Hematopoietic multipotent progenitor cell treated with erythropoietin and hydrocortisone succinate and interleukin-3 and kit ligand, for 6 days (in vitro differentiated cells): Measurements from ENCODE around the gene ISG20L2.

ENCODE experiments used
- DNase-seq: peaks from one replicate; pipeline ENCODE4 v3.0.0-alpha.2; 2015

ISG20L2 gene

DNA sequence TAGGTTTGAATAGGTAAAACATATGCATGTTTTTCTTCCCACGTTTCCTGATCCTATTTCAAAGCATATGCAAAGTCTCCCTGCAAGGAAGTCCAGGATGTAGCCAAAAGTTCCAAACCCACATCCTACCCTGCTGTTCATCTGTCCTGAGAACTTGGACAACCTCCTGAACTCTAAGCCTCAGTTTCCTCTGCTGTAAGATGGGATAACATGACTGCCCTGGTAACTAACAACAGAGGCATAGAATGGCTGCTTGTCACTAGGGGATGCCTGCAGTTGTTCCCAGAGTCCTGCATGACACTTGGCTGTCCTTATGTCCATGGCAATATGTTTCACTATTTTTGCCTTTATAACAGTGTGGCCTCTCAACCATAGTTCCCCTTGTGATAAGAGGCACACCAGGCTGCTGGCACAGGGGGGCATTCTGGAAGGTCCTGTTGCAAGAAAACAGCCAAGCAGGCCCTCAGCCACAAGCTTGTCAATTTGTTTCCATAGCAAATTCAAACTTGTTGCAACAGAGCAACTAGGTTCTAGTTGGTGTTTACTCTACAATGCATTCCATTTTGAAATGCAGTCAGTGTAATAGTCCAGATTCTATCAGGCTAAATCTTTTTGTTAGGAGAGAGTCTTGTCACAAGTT is 24.4 kb upstream of the ISG20L2 start:
- DNase-seq = peak; percentile 69

DNA sequence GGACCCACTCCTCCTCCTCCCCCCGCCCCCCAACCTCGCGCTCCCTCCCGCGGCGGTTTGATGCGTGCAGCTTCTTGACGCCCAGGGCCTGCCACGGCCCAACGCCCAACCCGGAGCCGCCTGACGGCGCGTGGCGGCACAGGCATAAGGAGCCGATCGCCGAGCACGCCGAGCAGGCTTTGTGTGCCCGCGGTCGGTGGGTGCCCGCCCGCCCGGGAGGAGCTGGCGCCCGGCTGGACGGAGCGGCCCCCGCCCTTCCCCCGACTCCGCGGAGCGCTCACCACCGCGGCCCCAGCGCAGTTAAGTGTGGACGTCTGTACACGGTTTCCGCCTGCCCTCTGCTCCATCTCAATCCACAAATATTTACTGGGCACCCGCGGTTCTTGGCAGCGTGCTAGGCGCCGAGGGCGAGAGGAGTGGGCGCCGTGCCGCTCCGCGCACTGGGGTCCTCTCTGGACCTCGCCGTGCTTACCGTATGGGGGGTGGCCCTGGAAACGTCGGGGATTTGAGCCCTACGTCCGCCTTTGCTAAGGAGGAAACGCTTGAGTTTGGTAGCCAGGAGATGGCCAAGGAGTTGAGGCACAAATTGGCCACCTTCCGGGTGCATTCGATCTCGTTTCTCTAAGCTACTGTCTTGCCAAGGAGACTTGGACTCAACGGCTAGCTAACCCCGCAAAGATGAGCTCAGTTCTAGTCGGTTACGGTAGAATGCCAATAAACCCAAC is 23.4 kb upstream of the ISG20L2 start:
- peak; percentile 97 for DNase-seq

DNA sequence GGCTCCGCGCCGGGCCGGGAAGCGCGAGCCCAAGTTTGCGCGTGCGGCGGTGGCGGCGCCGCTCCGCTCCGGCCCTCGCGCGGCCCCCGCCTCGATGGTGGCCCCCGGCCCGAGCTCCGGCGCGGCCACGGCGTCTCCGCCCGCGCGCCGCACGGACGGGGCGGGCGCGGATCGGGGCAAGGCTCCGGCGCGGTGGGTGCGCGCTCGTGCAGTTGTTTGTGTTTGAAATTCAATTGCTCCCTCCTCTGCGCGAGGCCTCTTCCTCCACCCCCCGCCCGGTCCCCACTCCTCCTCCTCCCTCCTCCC is 22.8 kb upstream of the ISG20L2 start, which contains the start of gene HDGF:
HDGF (minus strand) TSS at position 225 of the 306 bp plus-strand sequence. CDS start 246 bp downstream, outside the sequence.
- no peak for DNase-seq

DNA sequence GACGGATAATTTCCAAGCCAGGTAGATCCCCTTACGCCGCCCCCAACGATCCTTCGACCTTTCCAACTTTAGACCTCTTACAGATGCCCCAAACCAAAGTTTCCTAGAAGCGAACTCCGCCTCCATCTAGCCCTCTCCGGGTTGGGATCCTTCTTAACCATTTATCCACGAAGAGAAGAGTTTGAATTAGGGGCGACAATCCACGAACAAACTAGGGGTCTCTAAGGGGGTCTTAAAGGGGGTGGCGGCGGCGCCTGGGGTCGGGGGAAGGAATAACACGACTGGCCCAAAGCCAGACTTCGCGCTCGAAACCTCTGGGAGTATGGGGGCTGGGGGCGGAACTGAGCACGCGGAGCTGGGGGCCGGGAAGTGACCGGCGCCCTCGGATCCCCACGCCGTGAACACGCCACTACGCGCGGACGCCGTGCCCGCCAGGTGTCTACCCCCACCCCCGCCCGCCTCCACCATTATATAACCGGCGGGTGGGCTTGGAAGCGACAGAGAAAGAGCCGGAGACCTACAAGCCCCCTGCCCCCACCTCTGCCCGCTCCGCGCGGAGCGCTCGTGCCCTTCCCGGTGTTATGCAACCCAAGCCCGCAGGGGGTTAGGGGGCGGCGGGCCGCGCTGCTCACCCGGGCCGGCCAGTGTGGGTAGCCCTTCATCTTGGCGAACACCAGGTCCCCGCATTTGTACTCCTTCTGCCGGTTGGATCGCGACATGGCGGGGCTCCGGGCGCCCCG is 22.3 kb upstream of the ISG20L2 start:
- DNase-seq = peak; percentile 50

DNA sequence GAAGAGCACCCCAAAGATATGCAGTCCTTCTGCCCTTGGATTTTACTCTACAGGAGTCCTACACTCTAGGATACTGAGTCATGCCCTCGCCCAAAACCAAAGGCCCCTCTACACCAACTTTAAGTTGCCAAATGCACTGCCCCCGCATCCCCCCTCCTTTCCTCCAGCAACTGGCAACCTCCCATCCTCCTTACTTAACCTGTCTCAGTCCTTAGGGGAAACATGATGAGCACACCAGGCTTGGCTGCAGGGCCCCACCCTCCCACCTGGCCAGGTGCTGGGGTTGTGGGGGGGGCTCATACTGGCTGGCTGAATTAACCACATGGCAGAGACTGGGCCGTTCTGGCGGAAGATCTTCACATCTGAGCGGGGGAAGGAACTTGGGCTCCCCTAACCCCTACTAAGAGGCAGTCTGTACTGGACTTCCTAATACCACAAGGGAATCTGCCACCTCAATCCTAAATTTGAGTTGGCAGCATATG is 21.7 kb upstream of the ISG20L2 start:
- peak; percentile 78 for DNase-seq

DNA sequence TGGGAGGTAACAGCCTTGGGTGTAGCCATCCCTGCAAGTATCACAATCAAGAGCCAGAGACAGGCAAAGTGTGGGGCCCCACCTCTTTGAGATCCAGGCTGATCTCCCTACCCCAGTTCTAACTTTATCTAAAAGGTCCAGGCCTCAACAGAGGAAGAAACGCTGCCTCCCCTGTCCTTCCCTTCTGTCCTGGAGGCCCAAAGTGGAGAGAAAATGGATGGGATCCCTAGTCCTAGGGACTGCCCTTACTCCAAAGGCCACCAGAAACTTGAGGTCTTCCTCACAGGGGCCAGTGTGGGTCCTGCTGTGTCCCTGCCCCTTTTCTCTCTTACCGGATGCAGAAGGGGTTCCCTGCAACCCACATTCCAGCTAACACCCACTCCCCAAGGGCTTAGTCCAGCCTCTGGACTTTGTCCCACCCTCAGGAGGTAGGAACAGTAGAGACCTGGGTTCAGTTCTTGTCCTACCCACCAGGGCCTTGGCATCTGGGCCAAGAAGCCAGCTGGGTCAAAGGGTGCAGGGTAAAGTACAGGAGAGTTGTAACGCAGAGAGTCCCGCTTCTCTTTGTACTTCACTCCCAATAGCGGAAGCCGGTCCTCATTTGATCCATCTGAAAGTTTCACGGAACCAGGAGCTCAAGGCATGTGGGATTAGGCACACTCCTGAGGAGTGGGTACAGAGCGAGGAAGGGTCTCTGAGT is 21.0 kb upstream of the ISG20L2 start:
- peak; percentile 87 for DNase-seq

DNA sequence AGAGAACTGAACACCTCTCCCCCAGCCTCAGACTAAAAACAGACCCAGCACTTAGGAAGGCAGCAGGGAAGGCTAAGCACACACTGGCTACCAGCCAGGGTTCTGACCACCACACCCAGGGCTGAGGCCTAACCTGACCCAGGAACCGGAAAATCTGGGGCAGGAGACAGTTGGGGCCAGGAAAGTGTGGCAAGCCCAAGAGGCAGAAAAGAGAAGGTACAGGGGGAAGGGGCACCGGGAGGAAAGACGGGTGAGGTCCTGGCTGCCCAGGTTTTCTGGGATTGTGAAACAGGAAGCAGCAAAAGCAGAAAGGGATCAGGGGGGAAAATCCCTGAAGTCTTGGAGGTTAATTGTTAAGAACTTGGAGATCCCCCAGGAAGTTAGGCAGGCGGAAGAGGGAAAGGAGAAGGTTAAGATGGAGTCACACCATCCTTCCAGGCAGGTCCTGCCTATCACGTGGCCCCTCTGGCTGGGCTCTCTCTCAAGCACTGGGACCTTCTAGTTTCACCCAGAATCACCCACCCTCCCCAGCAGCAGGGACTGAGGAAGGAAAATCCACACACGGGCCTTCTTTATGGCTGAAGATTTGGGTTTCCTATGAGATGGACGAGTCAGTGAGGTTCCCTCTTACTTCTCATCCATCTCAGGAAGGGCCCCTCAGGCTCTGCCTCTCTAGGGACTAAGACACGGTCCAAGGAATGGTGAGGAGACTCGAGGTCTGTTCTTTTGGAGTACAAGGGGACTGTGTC is 20.3 kb upstream of the ISG20L2 start:
- peak; percentile 82 for DNase-seq

DNA sequence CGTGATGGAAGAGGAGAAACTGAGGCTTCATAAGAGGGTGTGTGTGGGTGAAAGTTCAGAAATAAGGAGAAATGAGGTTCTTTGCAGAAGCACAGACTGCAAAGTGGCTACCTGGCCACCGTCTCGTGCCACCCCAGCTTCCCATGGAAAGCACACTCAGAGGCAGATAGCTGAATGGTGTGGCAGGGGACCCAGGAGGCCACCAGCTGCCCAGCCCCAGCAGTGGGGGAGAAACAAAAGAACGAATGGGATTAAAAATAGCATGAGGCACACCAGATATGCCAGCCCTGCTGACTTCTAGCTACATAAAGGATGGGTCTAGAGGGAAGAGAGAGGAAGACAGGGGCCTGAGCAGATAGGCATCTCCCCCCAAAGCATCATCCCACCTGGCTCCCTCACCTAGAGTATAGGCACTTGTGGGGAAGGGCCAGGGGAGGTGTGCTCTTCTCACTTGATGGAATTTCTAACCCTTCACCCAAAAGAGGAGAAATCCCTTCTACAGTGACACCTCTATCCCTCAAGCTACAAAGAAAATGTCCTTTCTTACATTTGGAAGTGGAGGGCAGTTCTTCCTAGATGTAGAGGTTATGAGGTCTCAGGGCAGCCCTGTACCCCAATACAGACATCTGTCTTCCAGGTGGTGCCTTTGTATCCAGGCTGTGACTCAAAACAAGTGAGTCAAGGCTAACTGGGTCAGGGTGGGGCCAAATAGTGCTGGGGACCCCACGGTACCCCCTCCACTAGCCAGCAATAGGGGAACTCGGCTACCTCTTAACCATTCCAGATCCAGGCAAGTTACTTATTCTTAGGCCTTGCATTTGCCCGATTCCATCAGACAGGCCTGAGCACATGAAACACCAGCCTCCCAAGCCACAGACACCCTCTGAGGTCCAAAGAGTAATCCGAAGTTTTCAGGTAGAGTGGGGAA is 19.4 kb upstream of the ISG20L2 start:
- DNase-seq = no peak

DNA sequence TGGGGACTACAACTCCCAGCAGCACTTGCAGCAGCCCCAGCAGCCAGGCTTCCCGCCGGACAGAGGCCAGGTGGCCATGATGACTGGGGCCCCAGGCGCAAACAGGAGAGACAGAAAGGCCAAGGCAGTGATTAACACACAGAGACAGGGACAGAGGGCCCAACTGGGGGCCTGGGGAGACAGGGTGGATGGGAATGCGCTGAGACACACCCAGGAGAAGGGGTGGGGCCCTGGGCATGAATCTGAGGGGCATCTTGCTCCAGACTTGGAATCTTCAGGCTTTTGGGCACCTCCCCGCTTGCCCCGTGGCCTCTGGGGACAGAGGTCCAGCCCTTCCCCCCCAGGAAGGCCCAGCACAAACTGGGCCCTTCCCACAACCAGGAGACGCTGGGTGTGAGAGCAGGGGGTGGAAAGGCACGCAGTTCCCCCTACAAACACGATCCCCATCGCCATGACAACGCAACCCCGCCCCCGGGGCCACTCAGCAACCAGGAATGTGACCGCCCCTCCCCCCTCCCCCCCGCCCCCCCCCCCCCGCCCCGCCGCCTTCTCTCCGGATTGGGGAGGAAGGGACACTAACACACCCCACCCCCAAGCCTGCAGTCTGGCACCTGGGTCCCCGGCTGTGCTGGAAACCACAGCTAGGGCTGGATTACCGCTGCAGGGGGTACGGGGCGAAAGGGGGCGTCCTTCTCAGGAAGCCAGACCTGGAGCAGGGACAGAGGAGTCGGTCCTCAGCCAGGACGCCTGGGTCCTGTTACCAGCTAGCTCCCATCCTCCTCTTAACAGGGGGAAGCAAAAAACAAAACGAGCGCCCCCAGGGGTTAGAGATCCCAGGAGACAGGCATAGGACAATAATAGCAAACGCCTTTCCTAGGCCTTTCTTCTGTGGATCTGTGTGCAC is 18.4 kb upstream of the ISG20L2 start:
- DNase-seq = peak; percentile 81

DNA sequence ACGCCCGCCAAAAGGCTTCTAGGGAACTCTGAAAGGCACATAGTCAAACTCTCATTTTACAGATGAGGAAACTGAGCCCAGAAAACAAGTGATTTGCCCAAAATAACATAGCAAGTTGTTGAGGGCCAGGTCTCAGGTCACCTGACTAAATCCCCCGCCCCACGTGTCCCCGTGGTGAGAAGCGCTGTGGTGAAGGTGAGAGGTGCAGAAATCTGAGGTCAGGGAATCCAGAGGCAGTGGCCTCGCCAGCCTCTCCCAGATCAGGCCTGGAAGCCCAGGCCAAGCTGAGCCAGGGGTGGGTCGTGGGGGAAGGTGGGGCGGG is 17.8 kb upstream of the ISG20L2 start:
- DNase-seq = no peak

DNA sequence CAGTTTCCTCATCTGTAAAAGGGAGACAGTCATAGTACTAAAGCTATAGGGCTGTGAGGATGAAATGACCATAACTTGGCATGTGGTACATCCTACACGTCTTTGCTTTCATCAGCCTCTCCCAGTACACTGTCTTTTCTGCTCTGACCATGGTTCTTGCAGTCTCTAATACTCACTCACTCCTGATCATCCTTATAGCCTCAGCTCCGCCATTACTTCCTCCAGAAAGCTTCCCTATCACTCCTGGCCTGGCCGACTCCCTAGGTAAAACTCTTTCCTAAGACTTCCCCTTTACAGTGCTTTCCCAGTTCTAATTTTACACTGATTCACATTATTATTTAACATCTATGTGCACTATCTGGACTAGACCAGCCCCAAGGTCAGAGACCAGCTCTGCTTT is 17.3 kb upstream of the ISG20L2 start:
- no peak for DNase-seq

DNA sequence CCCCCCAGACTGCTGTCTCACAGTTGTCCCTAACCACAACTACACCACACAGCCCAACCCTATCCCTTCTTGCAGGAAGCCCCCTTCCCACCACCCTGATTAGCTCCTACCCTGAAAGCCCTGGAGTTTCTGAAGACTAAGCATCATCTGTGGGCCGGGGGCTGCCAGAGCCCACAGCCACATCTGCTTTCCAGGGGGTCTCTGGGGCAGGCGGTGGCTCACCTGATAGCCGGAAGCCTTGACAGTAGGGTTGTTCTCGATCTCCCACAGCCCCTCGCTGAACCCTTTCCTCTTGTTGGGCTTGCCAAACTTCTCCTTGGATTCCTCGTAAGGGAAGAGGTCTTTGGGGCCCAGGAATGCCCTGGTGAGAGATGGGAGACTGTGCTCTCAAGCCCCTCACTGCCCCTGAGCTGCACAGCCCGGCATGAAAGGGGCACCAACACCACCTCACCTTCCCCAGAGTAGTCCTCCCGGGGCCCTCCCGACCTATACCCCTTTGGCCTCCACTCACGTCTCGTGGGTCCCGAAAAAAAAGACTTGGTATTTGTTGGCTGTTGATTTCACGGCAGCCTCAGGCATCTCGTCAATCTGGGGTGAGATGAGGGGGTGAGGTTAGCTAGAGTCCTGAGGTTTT is 16.3 kb upstream of the ISG20L2 start:
- no peak for DNase-seq

DNA sequence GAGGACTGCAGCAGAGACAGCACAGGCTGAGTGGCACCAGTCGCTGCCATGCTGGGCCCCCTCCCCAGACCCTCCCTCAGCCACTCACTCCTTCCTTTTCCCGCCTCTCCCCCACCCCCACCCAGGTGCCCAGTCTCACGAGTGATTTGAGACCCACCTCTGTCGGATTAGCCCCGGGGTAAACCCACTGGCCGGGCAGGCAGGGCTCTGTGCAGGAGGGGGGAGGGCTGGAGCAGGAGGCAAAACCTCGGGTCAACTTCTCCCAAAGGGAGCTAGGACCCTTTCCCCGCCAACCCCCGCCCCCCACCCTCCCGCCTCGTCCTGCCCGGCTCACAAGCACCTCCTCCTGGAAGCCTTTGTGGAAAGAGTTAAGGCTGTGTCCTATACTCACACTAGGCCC is 15.8 kb upstream of the ISG20L2 start:
- DNase-seq = no peak

DNA sequence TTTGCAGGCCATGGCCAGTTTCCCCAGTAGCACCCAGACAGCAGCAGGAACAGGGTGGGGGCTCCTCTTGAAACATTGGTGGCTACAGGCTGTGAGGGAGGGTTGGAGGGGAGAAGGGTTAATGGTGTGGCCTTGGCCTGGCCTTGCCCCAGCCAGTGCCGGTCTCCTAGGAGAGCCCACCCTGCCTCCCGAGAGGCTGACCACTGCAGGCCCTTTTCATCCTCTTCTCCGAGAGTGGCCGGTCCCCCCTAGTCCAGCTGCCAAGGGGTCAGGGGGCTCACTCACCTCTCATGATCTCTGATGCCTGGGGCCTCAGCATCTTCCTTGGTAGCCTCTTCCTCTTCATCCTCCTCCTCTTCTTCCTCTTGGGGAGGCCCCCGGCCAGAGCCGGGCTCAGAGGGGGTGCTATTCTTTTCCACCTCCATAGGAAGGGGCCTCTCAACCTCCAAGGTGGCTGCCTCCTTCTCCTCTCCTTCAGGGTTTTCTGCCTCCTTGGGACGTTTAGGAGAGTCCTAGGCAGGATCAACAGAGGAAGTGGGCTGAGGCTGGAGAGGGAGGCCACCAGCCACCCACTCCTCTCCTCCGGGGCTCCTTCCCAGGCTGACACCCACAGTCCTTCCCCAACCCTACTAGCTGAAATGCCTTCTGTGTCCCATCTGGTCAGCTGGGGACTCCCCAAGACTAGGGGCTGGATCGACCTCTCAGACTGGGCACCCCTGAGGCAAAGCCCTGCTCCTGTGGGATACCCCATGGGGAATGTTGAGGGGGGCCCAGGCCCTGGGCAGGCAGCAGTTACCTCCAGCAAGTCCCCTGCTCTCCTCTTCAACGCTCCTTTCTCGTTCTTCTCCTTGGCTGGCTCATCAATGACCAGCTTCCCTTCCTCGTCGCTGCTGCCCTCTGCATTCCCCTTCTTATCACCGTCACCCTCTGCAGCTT is 15.1 kb upstream of the ISG20L2 start:
- no peak for DNase-seq

DNA sequence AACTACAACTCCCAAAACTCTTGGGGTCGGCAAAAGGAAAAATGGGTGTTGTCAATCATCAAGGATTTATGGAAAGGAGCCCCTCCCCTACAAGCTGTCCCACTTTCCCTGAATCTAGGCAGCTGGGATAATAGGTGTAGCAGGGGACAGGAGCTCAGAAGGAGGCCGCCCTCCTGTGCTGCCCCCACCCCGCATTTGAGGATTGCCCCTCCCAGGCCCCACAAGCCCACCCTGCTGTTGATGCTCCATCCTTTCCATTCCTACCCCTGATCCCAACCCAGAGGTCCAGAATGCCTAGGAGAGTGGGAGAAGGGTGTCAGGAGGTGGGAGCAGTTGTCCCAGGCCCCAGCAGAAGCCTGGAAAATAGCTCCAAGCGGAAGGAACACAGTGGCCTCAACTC is 14.2 kb upstream of the ISG20L2 start:
- no peak for DNase-seq

DNA sequence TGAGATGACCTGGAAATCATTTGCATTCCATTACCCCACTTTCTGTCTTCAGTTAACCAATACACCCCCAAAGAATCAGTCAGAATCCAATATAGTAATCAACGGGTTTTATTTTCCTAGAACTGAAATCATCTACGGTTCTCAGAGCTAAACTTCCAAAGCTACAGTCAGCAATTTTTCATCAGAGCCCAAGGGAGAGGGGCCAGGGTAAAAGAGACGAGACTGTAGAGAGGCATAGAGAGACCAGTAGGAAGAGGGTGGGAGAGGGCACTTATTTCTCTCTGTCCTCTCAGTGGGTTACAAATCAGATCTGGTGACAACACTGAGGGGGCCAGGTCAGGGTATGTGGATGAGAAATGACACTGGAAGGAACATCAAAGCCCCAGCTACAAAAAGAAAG is 13.5 kb upstream of the ISG20L2 start:
- no peak for DNase-seq

DNA sequence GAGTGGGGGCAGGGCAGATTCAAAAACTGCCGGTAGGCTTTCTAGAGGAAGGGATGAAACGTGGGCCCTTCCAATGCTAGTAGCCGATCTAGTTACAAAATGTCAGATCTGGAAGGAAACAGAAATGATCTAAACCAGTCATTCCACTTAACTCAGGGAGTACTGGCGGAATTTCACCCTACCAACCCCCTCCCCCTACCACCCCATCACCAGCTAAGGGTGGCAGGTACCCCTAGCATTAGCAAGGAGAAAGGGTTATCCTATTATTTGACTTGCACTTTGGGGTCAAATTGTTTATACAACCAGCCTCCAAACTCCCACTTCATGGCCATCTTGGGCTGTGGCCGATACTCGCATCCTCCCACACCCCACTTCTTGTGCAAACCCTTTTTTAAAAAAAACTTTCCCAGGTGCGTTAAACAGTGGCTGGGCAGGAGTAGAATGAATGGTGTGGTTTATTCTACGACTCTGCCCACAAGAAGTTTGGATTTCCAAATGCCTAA is 13.0 kb upstream of the ISG20L2 start:
- no peak for DNase-seq

DNA sequence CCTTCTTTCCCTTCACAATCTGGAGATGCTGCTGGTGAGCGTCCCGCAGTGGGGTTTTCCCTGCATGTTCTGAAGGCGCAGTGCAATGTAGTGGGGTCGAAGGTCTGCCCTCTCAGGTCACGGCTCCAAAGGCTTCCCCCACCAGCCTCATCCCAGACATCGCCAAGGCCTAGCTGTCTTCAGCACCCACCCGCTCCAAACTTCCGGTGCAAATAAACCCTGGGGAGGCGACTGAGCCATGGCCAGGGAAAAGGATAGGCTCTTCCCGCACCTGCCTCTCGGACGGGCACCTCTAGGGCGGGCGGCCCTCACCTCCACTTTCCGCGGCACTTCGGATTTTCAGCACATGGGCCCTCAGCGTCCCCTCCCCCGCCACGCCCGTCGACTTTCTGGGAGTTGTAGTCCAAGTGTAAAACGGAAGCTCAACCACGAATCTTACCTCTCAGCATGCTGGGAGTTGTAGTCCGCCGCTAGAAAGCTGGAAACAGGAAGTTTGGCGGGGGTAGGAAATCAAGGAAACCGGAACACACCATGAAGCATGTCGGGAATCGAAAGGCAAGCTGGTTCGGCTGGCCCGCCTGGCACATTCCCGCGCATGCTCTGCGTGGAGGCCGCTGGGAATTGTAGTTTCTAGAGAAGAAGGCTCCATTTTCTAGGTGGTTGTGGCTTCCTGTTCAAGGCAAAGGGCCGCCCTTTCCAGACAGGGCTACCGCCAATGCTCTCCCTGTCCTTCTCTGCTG is 12.3 kb upstream of the ISG20L2 start, which contains the start of gene MRPL24:
MRPL24 (minus strand) TSS at position 348 of the 740 bp plus-strand sequence. CDS start 2,384 bp downstream, outside the sequence.
- peak; percentile 100 for DNase-seq
